ENCODE measurements around the gene EYS.

The EYS gene

GRCh38 chr6:65259982-65260381 is 447.0 kb downstream of the EYS start:
- TF ChIP-seq MAX (IDR thresholded peaks at IDR 0.05; ENCODE audit: low read depth, low read length): no peak
- no peak for TF ChIP-seq POLR2A (IDR thresholded peaks at IDR 0.05; ENCODE audit: extremely low read depth, insufficient read length)
- no peak for TF ChIP-seq MYC (IDR thresholded peaks at IDR 0.05; ENCODE audit: low read depth, low read length)
- no peak for TF ChIP-seq CTCF (IDR thresholded peaks at IDR 0.05; ENCODE audit: low read depth, low read length)
- no peak for DNase-seq (ENCODE audit: low read depth)
- H3K4me3 ChIP-seq (ENCODE audit: low read depth, low read length): no peak overlapping the region

DNA sequence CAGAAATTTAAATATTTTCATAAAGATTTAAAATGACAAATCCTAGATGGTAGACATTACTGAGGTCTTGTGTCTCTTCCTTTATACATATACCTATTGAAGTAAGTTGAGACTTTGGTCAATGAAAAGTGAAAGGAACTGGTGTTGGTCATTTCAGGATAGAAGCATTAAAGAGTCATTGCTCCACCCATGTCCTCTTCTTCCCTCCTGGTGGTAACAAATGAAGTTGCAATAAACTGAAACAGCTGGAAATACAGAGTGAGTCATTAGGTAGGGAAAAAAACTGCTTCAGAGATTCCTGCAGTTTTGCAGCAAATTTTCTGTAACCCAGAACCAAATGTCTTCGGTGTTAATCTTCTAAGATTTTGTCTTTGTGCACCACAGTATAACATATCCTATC is 448.0 kb downstream of the EYS start:
- DNase-seq (ENCODE audit: low read depth): peak; percentile 9
- no peak overlapping the region for H3K4me3 ChIP-seq (ENCODE audit: low read depth, low read length)
- TF ChIP-seq MAX (IDR thresholded peaks at IDR 0.05; ENCODE audit: low read depth, low read length) (no peak), MYC (IDR thresholded peaks at IDR 0.05; ENCODE audit: low read depth, low read length) (no peak), CTCF (IDR thresholded peaks at IDR 0.05; ENCODE audit: low read depth, low read length) (peak; percentile 6), POLR2A (IDR thresholded peaks at IDR 0.05; ENCODE audit: extremely low read depth, insufficient read length) (no peak)

- no peak overlapping the region for H3K4me3 ChIP-seq (ENCODE audit: low read depth, low read length)
- TF ChIP-seq CTCF (IDR thresholded peaks at IDR 0.05; ENCODE audit: low read depth, low read length): no peak
- TF ChIP-seq MYC (IDR thresholded peaks at IDR 0.05; ENCODE audit: low read depth, low read length): no peak
- no peak for TF ChIP-seq POLR2A (IDR thresholded peaks at IDR 0.05; ENCODE audit: extremely low read depth, insufficient read length)
- TF ChIP-seq MAX (IDR thresholded peaks at IDR 0.05; ENCODE audit: low read depth, low read length): no peak
- no peak for DNase-seq (ENCODE audit: low read depth)
Observed at GRCh38 chr6:65253041-65253440, 454.0 kb downstream of the EYS start.

DNA sequence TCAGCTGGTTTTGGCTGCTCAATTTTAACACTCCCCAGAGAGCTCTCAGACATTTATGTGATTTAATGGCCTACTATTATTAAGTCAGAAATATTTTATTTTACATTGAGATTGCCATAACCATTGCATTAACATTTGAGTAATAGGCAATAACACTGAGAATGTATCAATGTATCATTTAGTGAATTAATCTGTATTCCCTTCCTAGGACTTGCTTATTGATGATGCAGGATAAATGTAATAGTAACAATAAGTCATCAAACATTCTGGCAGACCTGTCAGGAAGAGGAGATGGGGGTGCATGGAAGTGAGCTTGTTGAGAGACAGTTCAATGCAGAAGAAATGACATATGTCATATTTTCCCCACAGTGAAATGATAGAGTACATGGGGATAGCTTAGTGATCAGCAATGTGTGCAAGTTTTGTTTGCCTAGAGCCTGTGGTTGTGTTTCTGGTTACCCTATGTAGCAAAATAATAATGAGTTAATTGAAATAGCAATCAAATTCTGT is 458.9 kb downstream of the EYS start:
- DNase-seq (ENCODE audit: low read depth): no peak
- TF ChIP-seq POLR2A (IDR thresholded peaks at IDR 0.05; ENCODE audit: extremely low read depth, insufficient read length): no peak
- no peak for TF ChIP-seq MAX (IDR thresholded peaks at IDR 0.05; ENCODE audit: low read depth, low read length)
- no peak for TF ChIP-seq CTCF (IDR thresholded peaks at IDR 0.05; ENCODE audit: low read depth, low read length)
- TF ChIP-seq MYC (IDR thresholded peaks at IDR 0.05; ENCODE audit: low read depth, low read length): no peak
- no peak overlapping the region for H3K4me3 ChIP-seq (ENCODE audit: low read depth, low read length)

- no peak overlapping the region for H3K4me3 ChIP-seq (ENCODE audit: low read depth, low read length)
- no peak for DNase-seq (ENCODE audit: low read depth)
- TF ChIP-seq MYC (IDR thresholded peaks at IDR 0.05; ENCODE audit: low read depth, low read length): no peak
- TF ChIP-seq MAX (IDR thresholded peaks at IDR 0.05; ENCODE audit: low read depth, low read length): no peak
- TF ChIP-seq POLR2A (IDR thresholded peaks at IDR 0.05; ENCODE audit: extremely low read depth, insufficient read length): no peak
- no peak for TF ChIP-seq CTCF (IDR thresholded peaks at IDR 0.05; ENCODE audit: low read depth, low read length)
Observed at GRCh38 chr6:65231616-65232015, 475.4 kb downstream of the EYS start.
